Small intestine (tissue), 7 donors: ENCODE results near the gene CDC73. TPM values are rescaled to one million over a fixed set of nuclear protein-coding genes. Genes with fewer than 3 reads are reported as not detected.

ENCODE experiments used
- DNase-seq, 2 donors: peaks; one replicate each; pipeline versions ENCODE4 v3.0.0 to v3.0.0-alpha.2; 2013
- FAIRE-seq: peaks from 2 replicates; lab custom pipeline; 2012; peaks lifted over from hg19 to GRCh38; lab: Jason Lieb, UNC
- H3K27ac ChIP-seq, 3 donors: one replicate each; pipeline ENCODE4 v1.5.1; 2013; ENCODE audit warnings: low read length in 2 of 3, mild to moderate bottlenecking in 2 of 3, control low read depth in 1 of 3, inconsistent platforms in 1 of 3, low read depth in 1 of 3, moderate library complexity in 1 of 3
- H3K27me3 ChIP-seq, 3 donors: one replicate each; pipeline ENCODE4 v1.6.1; 2013; ENCODE audit warnings: low read length in 3 of 3, inconsistent platforms in 1 of 3; ENCODE audit not compliant: control insufficient read depth in 3 of 3, insufficient read depth in 3 of 3
- H3K36me3 ChIP-seq, 3 donors: one replicate each; pipeline ENCODE4 v1.6.1; 2013; ENCODE audit warnings: low read length in 3 of 3, inconsistent platforms in 1 of 3, low read depth in 1 of 3, mild to moderate bottlenecking in 1 of 3, moderate library complexity in 1 of 3; ENCODE audit not compliant: control insufficient read depth in 3 of 3, insufficient read depth in 2 of 3
- H3K4me1 ChIP-seq, 3 donors: one replicate each; pipeline ENCODE4 v1.6.1; 2013; ENCODE audit warnings: low read length in 2 of 3, inconsistent platforms in 1 of 3, low read depth in 1 of 3, mild to moderate bottlenecking in 1 of 3, moderate library complexity in 1 of 3; ENCODE audit not compliant: control insufficient read depth in 3 of 3, insufficient read depth in 2 of 3
- H3K4me3 ChIP-seq, 3 donors: one replicate each; pipeline ENCODE4 v1.5.1; 2013; ENCODE audit warnings: low read length in 3 of 3, control low read depth in 1 of 3, inconsistent platforms in 1 of 3, low read depth in 1 of 3, mild to moderate bottlenecking in 1 of 3, moderate library complexity in 1 of 3
- H3K9me3 ChIP-seq, 2 donors: one replicate each; pipeline ENCODE4 v1.6.1; 2013; ENCODE audit warnings: low read depth in 1 of 2, low read length in 1 of 2; ENCODE audit not compliant: control insufficient read depth in 2 of 2, insufficient read depth in 1 of 2
- WGBS, 3 donors: extraction: QIAGEN DNeasy Blood & Tissue Kit; methylation state at CpG; one replicate each; pipeline ENCODE4 v1.1.7; 2013; 5-methylcytosine and 5-hydroxymethylcytosine counted together
- polyA plus RNA-seq, 4 donors: library from polyadenylated mRNA; stranded (reverse) in 3 of 4; unstranded in 1 of 4; fragments of 200-250 nt in 3 of 4; fragments of 120-200 nt in 1 of 4; gene quantifications; one replicate each; pipeline versions ENCODE4 v1.2.1 to v1.2.3, GENCODE V29; 2013
- donor health status: healthy with polysubstance abuse.
- donor health status: control.
- donor health status: control.
- donor health status: Bipolar disorder and iron deficiency.
- donor health status: healthy.

CDC73 gene
- polyA plus RNA-seq, 4 donors: 7.6 to 23.2 (median 13.2) TPM

DNA sequence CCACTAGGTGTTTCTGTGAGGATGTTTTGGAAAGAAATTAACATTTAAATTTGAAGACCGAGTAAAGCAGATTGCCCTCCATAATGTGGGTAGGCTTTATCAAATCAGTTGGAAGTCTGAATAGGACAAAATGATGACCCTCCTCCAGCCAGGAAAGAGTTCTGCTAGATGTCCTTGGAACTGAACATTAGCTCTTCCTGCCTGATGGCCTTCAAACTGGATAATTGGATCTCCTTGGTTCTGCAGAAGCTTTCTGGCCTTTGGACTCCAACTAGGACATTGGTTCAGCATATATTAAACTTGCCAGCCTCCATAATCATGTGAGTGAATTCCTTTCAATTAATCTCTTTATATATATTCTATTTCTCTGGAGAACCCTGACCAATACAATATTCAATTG lies 12.2 kb upstream of the CDC73 start:
- no peak overlapping the region for H3K4me3 ChIP-seq
- no peaks in the 10 kb centered on the region for H3K36me3 ChIP-seq
- no peak overlapping the region for H3K27ac ChIP-seq
- DNase-seq: peak in 1 of 2 donors; percentile 27
- H3K27me3 ChIP-seq: no peaks in the 10 kb centered on the region
- H3K9me3 ChIP-seq: no peaks in the 10 kb centered on the region
- 97 to 100% (median 98%) methylated on average over 1 of the region's 1 CpG for WGBS, 3 donors
- no peak for FAIRE-seq
- H3K4me1 ChIP-seq: peaks cover 0 to 10% (median 0%) of the 10 kb centered on the region in 3 donors

DNA sequence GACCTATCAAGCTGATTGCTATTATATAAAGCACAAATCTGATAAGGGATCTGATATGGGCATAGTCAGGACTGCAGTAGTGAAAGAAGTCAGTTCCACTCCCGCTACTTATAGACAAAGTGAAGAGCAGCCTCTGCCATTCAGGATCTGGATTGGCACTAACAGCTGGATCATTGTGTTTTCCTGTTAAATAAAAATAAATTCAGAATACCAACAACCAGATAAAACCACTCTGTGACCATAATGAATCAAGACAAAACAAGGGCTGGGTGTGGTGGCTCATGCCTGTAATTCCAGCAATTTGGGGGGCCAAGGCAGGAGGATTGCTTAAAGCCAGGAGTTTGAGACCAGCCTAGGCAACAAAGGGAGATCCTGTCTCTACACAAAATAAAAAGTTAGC lies 11.6 kb upstream of the CDC73 start:
- Histone ChIP-seq H3K36me3 (no peaks in the 10 kb centered on the region), H3K4me1 (peaks cover 0 to 10% (median 0%) of the 10 kb centered on the region in 3 donors), H3K27ac (no peak overlapping the region), H3K27me3 (no peaks in the 10 kb centered on the region), H3K4me3 (no peak overlapping the region), H3K9me3 (no peaks in the 10 kb centered on the region)
- DNase-seq (no peak), FAIRE-seq (no peak)
- WGBS, 3 donors: 91 to 98% (median 91%) methylated on average over 1 of the region's 1 CpG

DNA sequence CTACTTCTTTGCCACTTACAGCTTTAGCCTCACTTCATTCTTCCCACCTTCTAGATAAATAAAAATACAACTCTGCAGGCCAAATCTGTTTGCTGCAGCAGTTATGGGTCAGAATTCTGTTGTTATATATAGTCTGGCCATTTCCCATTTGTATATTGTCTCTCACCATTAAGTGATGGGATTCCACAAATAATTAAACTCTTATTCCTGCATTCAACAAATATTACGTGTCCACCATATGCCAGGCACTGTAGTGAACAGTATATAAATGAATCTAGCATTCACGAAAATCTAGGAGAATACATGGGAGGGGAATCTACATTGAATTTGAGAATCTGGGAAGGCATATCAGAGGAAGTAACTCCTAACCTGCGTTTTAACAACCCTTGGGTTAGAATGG lies 11.0 kb upstream of the CDC73 start:
- Histone ChIP-seq H3K27me3 (no peaks in the 10 kb centered on the region), H3K4me1 (peaks cover 0 to 11% (median 5%) of the 10 kb centered on the region in 3 donors), H3K9me3 (no peaks in the 10 kb centered on the region), H3K4me3 (no peak overlapping the region), H3K36me3 (no peaks in the 10 kb centered on the region), H3K27ac (no peak overlapping the region)
- FAIRE-seq: no peak
- no peak for DNase-seq
- WGBS, 3 donors: 90 to 93% (median 91%) methylated on average over 3 of the region's 3 CpGs

DNA sequence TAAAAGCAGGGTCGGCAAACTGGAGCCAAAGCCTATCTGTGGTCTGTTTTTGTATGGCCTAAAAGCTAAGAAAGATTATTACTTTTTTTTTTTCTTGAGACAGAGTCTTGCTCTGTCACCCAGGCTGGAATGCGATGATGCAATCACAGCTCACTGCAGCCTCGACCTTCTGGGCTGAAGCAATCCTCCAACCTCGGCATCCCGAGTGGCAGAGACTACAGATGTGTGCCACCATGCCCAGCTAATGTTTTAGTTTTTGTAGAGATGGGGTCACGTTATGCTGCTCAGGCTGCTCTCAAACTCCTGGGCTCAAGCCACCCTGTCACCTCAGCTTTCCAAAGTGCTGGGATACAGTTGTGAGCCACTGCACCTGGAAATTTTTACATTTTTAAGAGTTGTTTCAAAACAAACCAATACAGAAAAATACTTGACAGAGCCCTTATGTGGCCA lies 10.2 kb upstream of the CDC73 start:
- FAIRE-seq: no peak

DNA sequence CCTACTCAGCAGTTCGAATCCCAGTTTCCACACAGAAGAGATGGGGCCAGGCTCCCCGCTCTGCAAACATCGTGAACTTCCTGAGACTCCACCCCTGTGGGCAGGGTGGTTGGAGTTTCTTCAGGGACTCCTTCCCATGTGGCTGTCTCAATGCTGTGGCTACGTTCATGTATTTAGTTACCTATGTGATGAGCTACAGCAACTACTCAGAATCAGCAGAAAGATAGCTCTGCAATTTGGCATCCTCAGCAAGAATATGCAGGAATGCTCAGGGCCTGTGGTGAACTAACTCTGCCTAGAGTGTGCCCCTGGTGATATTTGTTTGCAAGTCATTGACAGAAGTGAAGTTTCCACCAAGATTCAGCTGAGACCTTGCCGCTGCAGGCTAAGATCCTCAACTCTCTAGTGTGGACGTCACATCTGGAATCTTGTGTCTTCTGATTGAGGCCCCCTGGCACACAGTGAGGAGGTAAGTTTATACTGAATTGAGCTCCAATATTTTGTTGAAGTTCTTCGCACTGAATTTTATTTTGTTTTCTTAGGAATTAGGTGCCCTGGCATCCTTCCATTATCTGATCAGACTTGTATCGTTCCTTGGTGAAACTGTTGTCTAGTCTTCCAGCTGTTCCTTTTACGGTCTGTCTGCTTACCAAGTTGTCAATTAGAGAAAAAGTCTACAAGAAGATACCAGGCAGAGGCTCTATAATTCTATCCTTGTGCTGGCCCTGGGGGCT lies 8.4 kb upstream of the CDC73 start:
- H3K27ac ChIP-seq: no peak overlapping the region
- DNase-seq (no peak), FAIRE-seq (no peak)
- no peaks in the 10 kb centered on the region for H3K27me3 ChIP-seq
- WGBS, 3 donors: 82 to 94% (median 82%) methylated on average over 9 of the region's 9 CpGs
- no peaks in the 10 kb centered on the region for H3K36me3 ChIP-seq
- no peaks in the 10 kb centered on the region for H3K9me3 ChIP-seq
- no peak overlapping the region for H3K4me3 ChIP-seq
- H3K4me1 ChIP-seq: peaks cover 0 to 12% (median 6%) of the 10 kb centered on the region in 3 donors

More for the DNA sequence above, 10.2 kb upstream of the CDC73 start:
- peaks cover 0 to 12% (median 6%) of the 10 kb centered on the region in 3 donors for H3K4me1 ChIP-seq
- H3K36me3 ChIP-seq: no peaks in the 10 kb centered on the region
- peak; percentile 43 to 71 for DNase-seq
- peak overlapping the region in 2 of 3 donors; percentile 12 to 24 for H3K27ac ChIP-seq
- H3K9me3 ChIP-seq: no peaks in the 10 kb centered on the region
- no peaks in the 10 kb centered on the region for H3K27me3 ChIP-seq
- no peak overlapping the region for H3K4me3 ChIP-seq
- 33 to 41% (median 35%) methylated on average over 6 of the region's 6 CpGs for WGBS, 3 donors

DNA sequence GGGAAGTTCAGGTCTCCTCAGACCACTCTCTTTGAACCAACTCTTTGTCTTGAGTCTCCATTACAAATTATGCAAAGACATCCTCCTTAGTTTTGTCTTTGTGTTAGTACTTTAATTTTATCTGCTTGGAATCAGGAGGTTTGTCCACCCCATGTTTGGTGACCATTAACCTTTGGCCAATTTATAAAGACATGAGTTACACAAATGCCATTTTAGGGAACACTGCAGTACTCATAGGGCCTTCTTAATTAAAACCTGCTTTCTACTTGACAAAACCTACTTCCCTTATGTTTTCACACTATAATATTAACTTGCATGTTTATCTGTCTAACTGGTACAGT lies 7.9 kb upstream of the CDC73 start:
- peaks cover 0 to 12% (median 6%) of the 10 kb centered on the region in 3 donors for H3K4me1 ChIP-seq
- H3K4me3 ChIP-seq: no peak overlapping the region
- no peaks in the 10 kb centered on the region for H3K9me3 ChIP-seq
- no peaks in the 10 kb centered on the region for H3K36me3 ChIP-seq
- no peak overlapping the region for H3K27ac ChIP-seq
- DNase-seq (no peak), FAIRE-seq (no peak)
- no peaks in the 10 kb centered on the region for H3K27me3 ChIP-seq

DNA sequence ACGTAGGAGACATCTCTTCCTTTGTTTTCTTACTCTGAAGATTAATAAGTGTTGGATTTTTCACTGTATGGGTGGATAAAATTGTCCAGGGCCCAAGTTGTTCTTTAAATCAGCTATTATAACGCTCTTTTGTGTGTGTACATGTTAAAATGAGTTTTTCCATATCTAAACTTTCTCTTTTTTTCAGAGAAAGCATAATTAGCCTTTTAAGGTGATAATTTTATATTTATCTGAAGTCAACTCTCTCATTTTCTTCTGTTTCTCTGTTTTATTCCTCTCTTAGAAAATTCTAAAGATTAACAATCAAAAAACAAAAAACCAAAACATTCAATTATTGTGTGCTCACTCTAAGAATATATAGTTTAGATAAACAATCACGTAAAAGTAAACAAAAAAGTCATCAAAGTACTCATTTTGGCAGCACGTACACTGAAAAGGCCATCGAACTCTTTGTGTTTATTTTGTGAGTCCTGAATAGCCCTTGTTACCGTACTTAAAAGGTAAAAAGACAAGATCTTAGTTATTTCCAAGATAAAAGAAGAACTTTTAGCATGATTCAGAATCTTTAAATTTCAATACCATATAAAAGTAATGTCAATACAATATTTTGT lies 7.2 kb upstream of the CDC73 start:
- WGBS, 3 donors: 74 to 85% (median 76%) methylated on average over 6 of the region's 6 CpGs
- Histone ChIP-seq H3K4me1 (peaks cover 0 to 12% (median 6%) of the 10 kb centered on the region in 3 donors), H3K4me3 (no peak overlapping the region), H3K36me3 (no peaks in the 10 kb centered on the region), H3K9me3 (no peaks in the 10 kb centered on the region), H3K27me3 (no peaks in the 10 kb centered on the region), H3K27ac (no peak overlapping the region)
- DNase-seq: no peak
- no peak for FAIRE-seq

DNA sequence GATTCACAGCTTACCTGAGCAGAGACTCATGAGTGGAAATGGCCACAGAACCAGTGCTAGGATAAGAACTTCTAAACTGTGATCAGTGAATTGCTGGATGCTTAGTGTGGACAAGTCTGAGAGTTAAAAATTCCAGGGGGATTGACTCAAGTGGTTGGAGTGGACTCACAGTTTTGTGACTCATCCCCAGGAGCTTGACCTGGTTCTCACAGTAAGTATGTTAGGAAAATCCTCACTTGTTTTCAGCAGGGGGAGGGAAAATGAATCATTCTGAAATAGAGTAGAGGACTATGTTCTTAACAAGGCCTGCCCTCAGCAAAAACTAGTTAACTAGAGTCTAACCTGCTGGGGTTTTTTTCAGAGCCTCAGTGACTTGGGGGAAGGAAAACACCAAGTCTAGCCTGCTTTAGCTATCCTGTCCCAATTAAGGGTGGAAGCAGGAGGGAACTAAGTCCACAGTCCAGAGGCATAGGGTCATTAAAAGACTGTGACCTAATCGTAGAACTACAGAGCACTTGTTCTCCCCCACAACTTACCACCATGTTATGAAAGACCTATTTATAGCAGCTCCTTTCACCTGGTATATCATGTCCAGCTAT lies 6.1 kb upstream of the CDC73 start:
- H3K36me3 ChIP-seq: no peaks in the 10 kb centered on the region
- H3K4me1 ChIP-seq: peaks cover 0 to 12% (median 6%) of the 10 kb centered on the region in 3 donors
- no peak overlapping the region for H3K4me3 ChIP-seq
- DNase-seq: peak; percentile 67 to 75
- no peak for FAIRE-seq
- H3K27ac ChIP-seq: peak overlapping the region in 2 of 3 donors; percentile 6 to 50
- H3K9me3 ChIP-seq: no peaks in the 10 kb centered on the region
- H3K27me3 ChIP-seq: no peaks in the 10 kb centered on the region
- WGBS, 3 donors: 8 to 44% (median 30%) methylated on average over 1 of the region's 1 CpG
